Epithelial cell of proximal tubule (primary cell): ENCODE results near the gene CARD11. TPM values are rescaled to one million over a fixed set of nuclear protein-coding genes. Genes with fewer than 3 reads are reported as not detected.

Source experiments
- DNase-seq: peaks from one replicate; pipeline ENCODE4 v3.0.0-alpha.2; 2011; ENCODE audit warnings: low read depth
- H3K4me3 ChIP-seq: 2 replicates; pipeline ENCODE4 v1.5.1; 2011; ENCODE audit warnings: low read depth, mild to moderate bottlenecking, low read length
- total RNA-seq: library from RNA; depleted of rRNA; stranded (reverse); fragments of >200 nt; gene quantifications from 2 replicates; pipeline ENCODE4 v1.2.3, GENCODE V29; 2015
- TF ChIP-seq, protein P1 (sequence below): conservative IDR thresholded peaks from 2 replicates; pipeline ENCODE4 v1.5.1; 2012; ENCODE audit warnings: low read depth, mild to moderate bottlenecking, low read length

CARD11 gene
- total RNA-seq, 1 donor from 2014 or later, result 18.7 TPM

GRCh38 chr7:2909471-2910039 lies 134.1 kb downstream of the CARD11 start:
- TF ChIP-seq, protein P1, sequence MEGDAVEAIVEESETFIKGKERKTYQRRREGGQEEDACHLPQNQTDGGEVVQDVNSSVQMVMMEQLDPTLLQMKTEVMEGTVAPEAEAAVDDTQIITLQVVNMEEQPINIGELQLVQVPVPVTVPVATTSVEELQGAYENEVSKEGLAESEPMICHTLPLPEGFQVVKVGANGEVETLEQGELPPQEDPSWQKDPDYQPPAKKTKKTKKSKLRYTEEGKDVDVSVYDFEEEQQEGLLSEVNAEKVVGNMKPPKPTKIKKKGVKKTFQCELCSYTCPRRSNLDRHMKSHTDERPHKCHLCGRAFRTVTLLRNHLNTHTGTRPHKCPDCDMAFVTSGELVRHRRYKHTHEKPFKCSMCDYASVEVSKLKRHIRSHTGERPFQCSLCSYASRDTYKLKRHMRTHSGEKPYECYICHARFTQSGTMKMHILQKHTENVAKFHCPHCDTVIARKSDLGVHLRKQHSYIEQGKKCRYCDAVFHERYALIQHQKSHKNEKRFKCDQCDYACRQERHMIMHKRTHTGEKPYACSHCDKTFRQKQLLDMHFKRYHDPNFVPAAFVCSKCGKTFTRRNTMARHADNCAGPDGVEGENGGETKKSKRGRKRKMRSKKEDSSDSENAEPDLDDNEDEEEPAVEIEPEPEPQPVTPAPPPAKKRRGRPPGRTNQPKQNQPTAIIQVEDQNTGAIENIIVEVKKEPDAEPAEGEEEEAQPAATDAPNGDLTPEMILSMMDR, result no peak
- no peak for DNase-seq
- H3K4me3 ChIP-seq, result no peak overlapping the region

GRCh38 chr7:2909043-2909442 lies 134.6 kb downstream of the CARD11 start:
- DNase-seq, result no peak
- TF ChIP-seq, protein P1, result no peak
- H3K4me3 ChIP-seq, result no peak overlapping the region

GRCh38 chr7:2908103-2908683 lies 135.5 kb downstream of the CARD11 start:
- TF ChIP-seq, protein P1, result no peak
- no peak overlapping the region for H3K4me3 ChIP-seq
- no peak for DNase-seq

DNA sequence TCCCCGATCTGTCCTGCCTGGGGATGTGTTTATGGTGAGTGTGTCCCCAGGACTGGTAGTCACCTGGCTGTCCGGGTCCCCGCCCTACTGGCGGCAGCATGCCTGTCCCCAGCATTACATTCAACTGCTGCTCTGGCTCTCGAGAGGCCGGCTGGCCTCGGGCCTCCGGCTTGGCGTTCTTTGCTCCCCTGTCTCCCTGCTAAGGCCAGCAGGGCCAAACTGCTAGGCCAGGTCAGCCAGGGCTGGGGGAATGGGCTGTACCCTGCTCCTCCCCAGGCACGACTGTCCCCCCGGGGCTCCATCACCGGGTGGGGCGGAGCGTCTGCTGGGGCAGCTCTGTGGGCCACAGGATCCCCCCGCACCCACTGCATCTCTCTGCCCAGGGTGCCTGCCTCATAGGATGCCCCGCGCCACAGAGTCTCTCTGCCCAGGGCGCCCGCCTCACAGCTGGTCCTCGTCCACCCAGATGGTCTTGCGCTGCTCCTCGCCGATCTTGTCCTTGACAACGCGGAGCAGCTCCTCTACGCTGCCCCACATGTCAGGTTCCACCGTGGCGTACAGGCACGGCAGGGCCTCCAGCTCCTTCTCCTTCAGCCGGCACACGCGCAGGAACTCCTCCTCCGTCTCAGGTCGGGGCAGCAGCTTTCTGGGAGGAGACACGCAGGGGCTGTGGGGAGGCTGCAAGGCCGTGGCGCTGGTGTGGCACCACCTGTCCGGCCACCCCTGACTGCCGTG lies 137.3 kb downstream of the CARD11 start:
- TF ChIP-seq, protein P1, result no peak
- no peak overlapping the region for H3K4me3 ChIP-seq
- no peak for DNase-seq

DNA sequence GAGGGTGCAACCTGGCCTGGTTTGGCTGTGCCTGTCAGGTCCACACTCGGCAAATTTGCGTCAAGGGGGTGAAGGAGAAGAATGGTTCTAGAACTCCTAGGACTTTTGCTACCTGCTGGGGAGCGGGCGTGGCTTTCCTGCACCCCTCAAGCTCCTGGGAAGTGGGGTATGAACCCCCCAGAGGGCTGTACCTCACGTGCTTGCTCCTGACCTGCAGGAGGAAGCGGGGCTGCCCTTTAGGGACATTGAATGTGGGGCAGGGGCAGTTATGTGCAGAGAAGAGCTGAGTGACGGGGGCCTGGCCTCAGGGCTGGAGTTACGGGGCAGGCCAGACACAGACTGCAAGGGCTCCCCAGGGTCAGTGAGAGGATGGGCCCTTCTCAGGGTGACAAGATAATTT lies 138.2 kb downstream of the CARD11 start:
- no peak overlapping the region for H3K4me3 ChIP-seq
- TF ChIP-seq, protein P1, result no peak
- DNase-seq, result no peak

GRCh38 chr7:2905027-2905426 lies 138.6 kb downstream of the CARD11 start:
- TF ChIP-seq, protein P1, result no peak
- no peak for DNase-seq
- H3K4me3 ChIP-seq, result no peak overlapping the region

DNA sequence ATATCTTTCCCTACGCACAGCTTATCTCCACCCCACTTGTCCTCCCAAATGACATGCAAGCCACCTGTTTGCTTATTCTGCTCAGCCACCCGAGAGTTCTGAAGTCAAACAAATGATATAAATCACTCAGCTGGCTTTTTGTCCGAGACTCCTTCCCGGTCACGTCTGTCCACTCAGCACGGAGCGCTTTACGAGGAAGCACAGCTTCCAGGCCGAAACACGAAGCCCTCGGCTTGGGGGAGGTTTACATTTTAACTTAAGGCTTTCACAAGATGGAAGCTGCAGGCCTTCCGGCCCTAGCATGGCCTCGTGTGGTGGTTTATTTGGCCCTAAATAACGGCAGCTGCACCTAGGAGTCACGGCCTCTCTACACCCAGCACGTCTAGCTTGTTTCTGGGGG lies 139.5 kb downstream of the CARD11 start:
- no peak overlapping the region for H3K4me3 ChIP-seq
- DNase-seq, result no peak
- TF ChIP-seq, protein P1, result no peak
